Stimulated activated effector memory CD8-positive, alpha-beta T cell treated with anti-CD3 and anti-CD28 coated beads, Interleukin-12 subunit alpha, Interleukin-12 subunit beta, amount 100 ng/mL, for 72 hours (primary cell): ENCODE data around the gene ZBBX.

ENCODE experiments used
- ATAC-seq: fragments of 150-1000 bp; cut with Tn5 transposase; 2 replicates; pipeline ENCODE4 v1.10.0; 2021
- DNase-seq, 2 donors: peaks; one replicate each; pipeline ENCODE4 v3.0.0; 2021 to 2022; ENCODE audit warnings: low spot score in 2 of 2
- H3K27ac Mint-ChIP-seq: one replicate; pipeline ENCODE4 v1.8.0; 2022; ENCODE audit warnings: mild to moderate bottlenecking, mixed read lengths
- H3K36me3 Mint-ChIP-seq: one replicate; pipeline ENCODE4 v1.8.0; 2022; ENCODE audit warnings: mild to moderate bottlenecking, mixed read lengths
- H3K4me1 Mint-ChIP-seq: one replicate; pipeline ENCODE4 v1.8.0; 2022; ENCODE audit warnings: mixed read lengths
- H3K4me3 Mint-ChIP-seq: one replicate; pipeline ENCODE4 v1.8.0; 2022; ENCODE audit warnings: mild to moderate bottlenecking, mixed read lengths
- H3K9me3 Mint-ChIP-seq: one replicate; pipeline ENCODE4 v1.8.0; 2022; ENCODE audit warnings: mixed read lengths

The ZBBX gene

GRCh38 chr3:167246252-167246651 is 133.8 kb downstream of the ZBBX start:
- Mint-ChIP-seq H3K9me3 (peaks cover 5% of the 10 kb centered on the region), H3K4me3 (no peak overlapping the region), H3K27ac (no peak overlapping the region), H3K36me3 (no peaks in the 10 kb centered on the region), H3K4me1 (no peaks in the 10 kb centered on the region)
- DNase-seq (no peak), ATAC-seq (no peak)

GRCh38 chr3:167241048-167241845 is 138.8 kb downstream of the ZBBX start:
- DNase-seq = no peak
- Mint-ChIP-seq H3K27ac (no peak overlapping the region), H3K36me3 (no peaks in the 10 kb centered on the region), H3K4me1 (no peaks in the 10 kb centered on the region), H3K9me3 (peaks cover 10% of the 10 kb centered on the region), H3K4me3 (no peak overlapping the region)
- ATAC-seq = no peak

GRCh38 chr3:167228135-167228534 is 152.0 kb downstream of the ZBBX start:
- Mint-ChIP-seq H3K9me3 (peaks cover 14% of the 10 kb centered on the region), H3K4me3 (no peak overlapping the region), H3K4me1 (no peaks in the 10 kb centered on the region), H3K27ac (no peak overlapping the region), H3K36me3 (no peaks in the 10 kb centered on the region)
- DNase-seq = no peak
- ATAC-seq = no peak

- no peak overlapping the region for H3K27ac Mint-ChIP-seq
- DNase-seq = no peak
- H3K9me3 Mint-ChIP-seq = peaks cover 9% of the 10 kb centered on the region
- H3K36me3 Mint-ChIP-seq = no peaks in the 10 kb centered on the region
- no peak for ATAC-seq
- H3K4me1 Mint-ChIP-seq = no peaks in the 10 kb centered on the region
- H3K4me3 Mint-ChIP-seq = no peak overlapping the region
Observed at GRCh38 chr3:167225821-167226220, 154.3 kb downstream of the ZBBX start.

GRCh38 chr3:167209011-167209410 is 171.1 kb downstream of the ZBBX start:
- no peaks in the 10 kb centered on the region for H3K36me3 Mint-ChIP-seq
- ATAC-seq = no peak
- H3K4me3 Mint-ChIP-seq = no peak overlapping the region
- no peak for DNase-seq
- no peaks in the 10 kb centered on the region for H3K4me1 Mint-ChIP-seq
- H3K27ac Mint-ChIP-seq = no peak overlapping the region
- H3K9me3 Mint-ChIP-seq = peaks cover 12% of the 10 kb centered on the region

GRCh38 chr3:167203062-167203461 is 177.0 kb downstream of the ZBBX start:
- ATAC-seq (no peak), DNase-seq (no peak)
- peaks cover 9% of the 10 kb centered on the region for H3K9me3 Mint-ChIP-seq
- H3K27ac Mint-ChIP-seq = no peak overlapping the region
- no peaks in the 10 kb centered on the region for H3K36me3 Mint-ChIP-seq
- H3K4me3 Mint-ChIP-seq = no peak overlapping the region
- H3K4me1 Mint-ChIP-seq = no peaks in the 10 kb centered on the region

- H3K4me3 Mint-ChIP-seq = no peak overlapping the region
- DNase-seq (no peak), ATAC-seq (no peak)
- peaks cover 3% of the 10 kb centered on the region for H3K9me3 Mint-ChIP-seq
- H3K36me3 Mint-ChIP-seq = no peaks in the 10 kb centered on the region
- H3K4me1 Mint-ChIP-seq = no peaks in the 10 kb centered on the region
- H3K27ac Mint-ChIP-seq = no peak overlapping the region
Observed at GRCh38 chr3:167198949-167199600, 181.0 kb downstream of the ZBBX start.
